OCI-M2 (cell line): Measurements from ENCODE around the gene VAC14.
"Not testable (repeated sequence)": the region's sequence is repeated elsewhere in the genome, so short reads cannot be mapped to it uniquely, and the experiment has no call there.

ENCODE experiments used
- DNase-seq: peaks from one replicate; lab custom pipeline; 2025; ENCODE audit not compliant: unreplicated experiment; lab: John Stamatoyannopoulos, UW

VAC14 gene

GRCh38 chr16:70800781-70801480 is at the start of gene VAC14:
TSS of gene VAC14 (minus strand) at chr16:70801158. CDS start at chr16:70800900, 258 bp downstream.
- DNase-seq, result peak; percentile 20

GRCh38 chr16:70823498-70824118 is 22.6 kb upstream of the VAC14 start:
- DNase-seq, result not testable (repeated sequence)

GRCh38 chr16:70822734-70823133 is 21.8 kb upstream of the VAC14 start:
- DNase-seq, result not testable (repeated sequence)

- DNase-seq, result not testable (repeated sequence)
Measured at GRCh38 chr16:70818088-70818487, 17.1 kb upstream of the VAC14 start.

- DNase-seq, result no peak
Measured at GRCh38 chr16:70809392-70810060, 8.6 kb upstream of the VAC14 start.

- no peak for DNase-seq
Measured at GRCh38 chr16:70808371-70808770, 7.4 kb upstream of the VAC14 start.

GRCh38 chr16:70805787-70806186 is 4.8 kb upstream of the VAC14 start:
- DNase-seq, result no peak

GRCh38 chr16:70805380-70805779 is 4.4 kb upstream of the VAC14 start:
- no peak for DNase-seq

- DNase-seq, result no peak
Measured at GRCh38 chr16:70804734-70805169, 3.8 kb upstream of the VAC14 start.

- DNase-seq, result no peak
Measured at GRCh38 chr16:70804153-70804733, 3.3 kb upstream of the VAC14 start.

- DNase-seq, result no peak
Measured at GRCh38 chr16:70803319-70803718, 2.4 kb upstream of the VAC14 start.

- DNase-seq, result no peak
Measured at GRCh38 chr16:70801611-70802010, 653 bp upstream of the VAC14 start.

- DNase-seq, result no peak
Measured at GRCh38 chr16:70800311-70800710, 647 bp downstream of the VAC14 start.

GRCh38 chr16:70796301-70796700 is 4.7 kb downstream of the VAC14 start:
- no peak for DNase-seq

- DNase-seq, result no peak
Measured at GRCh38 chr16:70795296-70795912, 5.6 kb downstream of the VAC14 start.

GRCh38 chr16:70793851-70794502 is 7.0 kb downstream of the VAC14 start:
- no peak for DNase-seq

GRCh38 chr16:70790815-70791214 is 10.1 kb downstream of the VAC14 start:
- no peak for DNase-seq

GRCh38 chr16:70789595-70790447 is 11.1 kb downstream of the VAC14 start:
- no peak for DNase-seq

- no peak for DNase-seq
Measured at GRCh38 chr16:70788668-70789594, 12.0 kb downstream of the VAC14 start.
